Chondrocyte (in vitro differentiated cells): ENCODE results near the gene ARL2BP. TPM values are rescaled to one million over a fixed set of nuclear protein-coding genes. Genes with fewer than 3 reads are reported as not detected.
"Not testable (repeated sequence)": the region's sequence is repeated elsewhere in the genome, so short reads cannot be mapped to it uniquely, and the experiment has no call there.

Experiments used
- DNase-seq: peaks from one replicate; pipeline ENCODE4 v3.0.0; 2021; ENCODE audit warnings: mixed read lengths, low spot score
- H3K27ac Mint-ChIP-seq: one replicate; pipeline ENCODE4 v1.8.0; 2021; ENCODE audit warnings: mild to moderate bottlenecking, moderate library complexity, mixed read lengths; ENCODE audit not compliant: unreplicated experiment
- H3K27me3 Mint-ChIP-seq: 2 replicates; pipeline ENCODE4 v1.8.0; 2021; ENCODE audit warnings: low read depth, mixed read lengths
- H3K36me3 Mint-ChIP-seq: 2 replicates; pipeline ENCODE4 v1.8.0; 2021; ENCODE audit warnings: low read depth, mixed read lengths
- H3K4me1 Mint-ChIP-seq: 2 replicates; pipeline ENCODE4 v1.8.0; 2021; ENCODE audit warnings: low read depth, mild to moderate bottlenecking, mixed read lengths
- H3K4me3 Mint-ChIP-seq: one replicate; pipeline ENCODE4 v1.8.0; 2021; ENCODE audit warnings: mild to moderate bottlenecking, moderate library complexity, mixed read lengths; ENCODE audit not compliant: unreplicated experiment
- H3K9me3 Mint-ChIP-seq: 2 replicates; pipeline ENCODE4 v1.8.0; 2021; ENCODE audit warnings: low read depth, mixed read lengths
- total RNA-seq: library from RNA; stranded (reverse); gene quantifications from 3 replicates; pipeline ENCODE4 v1.2.1, GENCODE V29; 2021
- TF ChIP-seq, protein P1 (sequence below): fragments of 200-600 bp; sonication (generic); IDR thresholded peaks from 2 replicates; pipeline ENCODE4 v1.5.0; 2021; ENCODE audit warnings: antibody characterized with exemption, mild to moderate bottlenecking, moderate library complexity

The ARL2BP gene
- total RNA-seq, 1 donor from 2014 or later = 69.5 TPM

DNA sequence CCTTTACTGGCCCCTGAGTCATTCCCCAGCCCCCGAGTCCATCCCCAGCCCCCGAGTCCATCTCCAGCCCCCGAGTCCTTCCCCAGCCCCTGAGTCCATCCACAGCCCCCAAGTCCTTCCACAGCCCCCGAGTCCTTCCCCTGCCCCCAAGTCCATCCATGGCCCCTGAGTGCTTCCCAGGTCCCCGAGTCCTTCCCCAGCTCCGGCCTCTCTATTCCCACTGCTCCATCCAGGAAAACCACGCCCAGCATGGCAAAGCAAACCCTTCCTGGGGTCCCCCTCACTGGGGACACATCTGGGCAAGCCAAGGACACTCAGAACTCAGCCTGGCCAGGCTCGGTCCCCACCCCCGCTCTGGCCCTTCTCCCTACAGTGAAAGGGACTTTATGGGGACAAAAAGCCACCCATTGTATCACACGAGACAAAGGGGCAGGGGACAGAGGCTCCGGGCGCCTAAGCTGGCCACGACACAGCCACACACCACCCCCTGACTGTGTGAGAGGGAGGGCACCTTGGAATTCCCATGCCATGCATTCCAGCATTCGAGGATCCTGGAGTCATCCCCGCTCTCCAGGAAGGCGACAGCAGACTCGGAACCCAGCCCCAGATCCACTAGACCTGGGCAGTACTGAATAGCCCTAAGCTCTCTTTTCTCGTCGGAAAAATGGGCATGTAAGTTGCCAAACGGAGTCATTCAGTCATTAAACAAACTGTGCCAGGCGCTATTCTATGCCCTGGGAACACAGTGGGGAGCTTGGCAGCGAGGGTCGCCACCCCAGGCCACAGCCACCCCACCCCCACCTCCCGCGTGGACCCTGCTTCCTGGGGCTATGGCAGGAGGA lies 25.4 kb downstream of the ARL2BP start:
- TF ChIP-seq, protein P1, sequence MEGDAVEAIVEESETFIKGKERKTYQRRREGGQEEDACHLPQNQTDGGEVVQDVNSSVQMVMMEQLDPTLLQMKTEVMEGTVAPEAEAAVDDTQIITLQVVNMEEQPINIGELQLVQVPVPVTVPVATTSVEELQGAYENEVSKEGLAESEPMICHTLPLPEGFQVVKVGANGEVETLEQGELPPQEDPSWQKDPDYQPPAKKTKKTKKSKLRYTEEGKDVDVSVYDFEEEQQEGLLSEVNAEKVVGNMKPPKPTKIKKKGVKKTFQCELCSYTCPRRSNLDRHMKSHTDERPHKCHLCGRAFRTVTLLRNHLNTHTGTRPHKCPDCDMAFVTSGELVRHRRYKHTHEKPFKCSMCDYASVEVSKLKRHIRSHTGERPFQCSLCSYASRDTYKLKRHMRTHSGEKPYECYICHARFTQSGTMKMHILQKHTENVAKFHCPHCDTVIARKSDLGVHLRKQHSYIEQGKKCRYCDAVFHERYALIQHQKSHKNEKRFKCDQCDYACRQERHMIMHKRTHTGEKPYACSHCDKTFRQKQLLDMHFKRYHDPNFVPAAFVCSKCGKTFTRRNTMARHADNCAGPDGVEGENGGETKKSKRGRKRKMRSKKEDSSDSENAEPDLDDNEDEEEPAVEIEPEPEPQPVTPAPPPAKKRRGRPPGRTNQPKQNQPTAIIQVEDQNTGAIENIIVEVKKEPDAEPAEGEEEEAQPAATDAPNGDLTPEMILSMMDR = no peak
- no peak for DNase-seq
- H3K4me1 Mint-ChIP-seq = no peaks in the 10 kb centered on the region
- H3K27me3 Mint-ChIP-seq = no peaks in the 10 kb centered on the region
- H3K4me3 Mint-ChIP-seq = no peak overlapping the region
- H3K9me3 Mint-ChIP-seq = no peaks in the 10 kb centered on the region
- H3K36me3 Mint-ChIP-seq = no peaks in the 10 kb centered on the region
- H3K27ac Mint-ChIP-seq = no peak overlapping the region

- Mint-ChIP-seq H3K9me3 (no peaks in the 10 kb centered on the region), H3K27me3 (no peaks in the 10 kb centered on the region), H3K4me1 (no peaks in the 10 kb centered on the region), H3K27ac (no peak overlapping the region), H3K36me3 (no peaks in the 10 kb centered on the region), H3K4me3 (no peak overlapping the region)
- no peak for DNase-seq
- TF ChIP-seq, protein P1 = no peak
Measured at GRCh38 chr16:57271063-57271345, 25.9 kb downstream of the ARL2BP start.

DNA sequence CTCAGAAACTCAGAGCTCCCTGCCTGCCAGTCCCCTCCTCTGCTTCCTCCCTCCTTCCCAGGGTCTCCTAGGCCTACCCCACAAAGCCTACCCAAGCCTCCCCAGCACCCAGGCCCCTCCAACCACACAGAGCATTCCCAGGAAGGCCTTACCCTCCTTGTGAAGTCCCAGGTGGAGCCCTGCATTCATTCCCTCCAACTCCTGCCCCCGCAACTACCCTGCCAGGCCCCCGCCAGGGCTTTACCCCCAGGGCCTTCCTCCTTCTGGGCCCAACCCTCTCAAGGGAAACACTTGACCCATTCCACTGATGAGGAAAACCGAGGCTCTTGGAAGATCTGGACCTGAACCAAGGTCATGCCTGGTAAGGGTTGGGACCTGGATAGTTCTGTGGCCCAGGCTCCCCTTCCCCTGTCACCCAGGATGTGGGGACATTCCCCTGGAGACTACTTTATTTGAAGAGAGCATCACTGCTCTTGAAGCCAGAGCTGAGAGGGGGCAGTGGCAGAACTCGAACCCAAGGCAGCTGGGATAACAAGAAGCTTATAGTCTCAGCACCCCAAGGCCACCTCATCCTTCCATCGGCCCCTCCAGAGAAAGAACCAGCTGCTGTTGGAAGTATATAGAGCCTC lies 26.9 kb downstream of the ARL2BP start:
- no peak for DNase-seq
- Mint-ChIP-seq H3K9me3 (no peaks in the 10 kb centered on the region), H3K4me1 (no peaks in the 10 kb centered on the region), H3K27me3 (no peaks in the 10 kb centered on the region), H3K4me3 (no peak overlapping the region), H3K36me3 (no peaks in the 10 kb centered on the region), H3K27ac (no peak overlapping the region)
- TF ChIP-seq, protein P1 = no peak

- no peaks in the 10 kb centered on the region for H3K27me3 Mint-ChIP-seq
- TF ChIP-seq, protein P1 = no peak
- H3K27ac Mint-ChIP-seq = no peak overlapping the region
- DNase-seq = no peak
- H3K4me1 Mint-ChIP-seq = peaks cover 10% of the 10 kb centered on the region
- H3K36me3 Mint-ChIP-seq = no peaks in the 10 kb centered on the region
- no peaks in the 10 kb centered on the region for H3K9me3 Mint-ChIP-seq
- H3K4me3 Mint-ChIP-seq = no peak overlapping the region
Measured at GRCh38 chr16:57273359-57273758, 28.3 kb downstream of the ARL2BP start.

DNA sequence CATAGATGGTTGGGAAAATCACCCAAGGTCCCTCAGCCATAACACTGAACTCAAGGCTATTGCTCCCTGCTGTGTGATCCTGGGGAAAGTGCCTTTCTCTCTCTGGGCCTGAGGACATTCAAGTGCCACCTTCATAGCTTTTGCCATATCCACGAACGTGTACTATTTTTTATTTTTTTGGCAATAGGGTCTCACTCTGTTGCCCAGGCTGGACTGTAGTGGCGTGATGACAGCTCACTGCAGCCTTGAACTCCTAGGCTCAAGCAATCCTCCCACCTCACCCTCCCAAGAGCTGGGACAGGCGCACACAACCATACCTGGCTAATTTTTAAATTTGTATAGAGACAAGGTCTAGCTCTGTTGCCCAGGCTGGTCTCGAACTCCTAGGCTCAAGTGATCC lies 28.8 kb downstream of the ARL2BP start:
- TF ChIP-seq, protein P1 = no peak
- peaks cover 10% of the 10 kb centered on the region for H3K4me1 Mint-ChIP-seq
- no peaks in the 10 kb centered on the region for H3K9me3 Mint-ChIP-seq
- H3K36me3 Mint-ChIP-seq = no peaks in the 10 kb centered on the region
- no peak overlapping the region for H3K4me3 Mint-ChIP-seq
- DNase-seq = no peak
- no peaks in the 10 kb centered on the region for H3K27me3 Mint-ChIP-seq
- no peak overlapping the region for H3K27ac Mint-ChIP-seq

DNA sequence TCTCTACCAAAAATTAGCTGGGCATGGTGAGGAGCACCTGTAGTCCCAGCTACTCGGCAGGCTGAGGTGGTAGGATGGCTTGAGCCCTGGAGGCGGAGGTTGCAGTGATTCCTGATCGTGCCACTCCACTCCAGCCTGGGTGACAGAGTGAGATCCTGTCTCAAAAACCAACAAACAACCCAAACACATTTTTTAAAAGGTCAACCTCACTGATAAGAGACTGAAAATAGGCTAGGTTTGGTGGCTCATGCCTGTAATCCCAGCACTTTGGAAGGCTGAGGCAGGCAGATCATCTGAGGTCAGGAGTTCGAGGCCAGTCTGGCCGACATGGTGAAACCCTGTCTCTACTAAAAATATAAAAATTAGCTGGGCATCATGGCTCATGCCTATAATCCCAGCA lies 30.9 kb downstream of the ARL2BP start:
- H3K27ac Mint-ChIP-seq, H3K27me3 Mint-ChIP-seq, H3K36me3 Mint-ChIP-seq, H3K9me3 Mint-ChIP-seq, H3K4me3 Mint-ChIP-seq, DNase-seq: not testable (repeated sequence)
- peaks cover 10% of the 10 kb centered on the region for H3K4me1 Mint-ChIP-seq
